ENCODE results near the gene LPP.

GRCh38 chr3:188431040-188431439 is 277.1 kb downstream of the LPP start:
- TF ChIP-seq POLR2A (IDR thresholded peaks at IDR 0.05) (no peak), CTCF (IDR thresholded peaks at IDR 0.05) (no peak), EP300 (IDR thresholded peaks at IDR 0.05) (no peak), POLR2AphosphoS5 (IDR thresholded peaks at IDR 0.05) (no peak)
